HG02610 (cell line): Measurements from ENCODE around the gene ARL14.
A peak's percentile ranks its signal among the peaks of the same experiment; 100 is the strongest.

Experiments used
- ATAC-seq: cut with Tn5 transposase; IDR thresholded peaks from one replicate; pipeline ENCODE4 v1.9.1; 2021; ENCODE audit warnings: mild to moderate bottlenecking, moderate library complexity; ENCODE audit not compliant: unreplicated experiment

The ARL14 gene

GRCh38 chr3:160676547-160677303 is at the start of gene ARL14:
TSS of gene ARL14 (plus strand) at chr3:160677160. CDS start at chr3:160677347, 187 bp downstream.
- peak; percentile 81 for ATAC-seq

GRCh38 chr3:160629491-160629890 is 47.5 kb upstream of the ARL14 start:
- no peak for ATAC-seq

- no peak for ATAC-seq
These were observed 43.4 kb upstream of the ARL14 start for GRCh38 chr3:160633361-160634083.

GRCh38 chr3:160635213-160635612 is 41.7 kb upstream of the ARL14 start:
- no peak for ATAC-seq

GRCh38 chr3:160637086-160637485 is 39.9 kb upstream of the ARL14 start:
- no peak for ATAC-seq

GRCh38 chr3:160638184-160638583 is 38.8 kb upstream of the ARL14 start:
- ATAC-seq: no peak

GRCh38 chr3:160641665-160642309 is 35.2 kb upstream of the ARL14 start:
- no peak for ATAC-seq

- peak; percentile 76 for ATAC-seq
These were observed 33.0 kb upstream of the ARL14 start for GRCh38 chr3:160643994-160644393.

GRCh38 chr3:160644491-160644890 is 32.5 kb upstream of the ARL14 start:
- ATAC-seq: no peak

GRCh38 chr3:160648701-160649100 is 28.3 kb upstream of the ARL14 start:
- ATAC-seq: no peak

- no peak for ATAC-seq
These were observed 27.4 kb upstream of the ARL14 start for GRCh38 chr3:160649596-160649995.

GRCh38 chr3:160653512-160653911 is 23.4 kb upstream of the ARL14 start:
- ATAC-seq: no peak

GRCh38 chr3:160660902-160661301 is 16.1 kb upstream of the ARL14 start:
- no peak for ATAC-seq

GRCh38 chr3:160661660-160662059 is 15.3 kb upstream of the ARL14 start:
- ATAC-seq: peak; percentile 47

- ATAC-seq: no peak
These were observed 11.7 kb upstream of the ARL14 start for GRCh38 chr3:160665231-160665630.

GRCh38 chr3:160665784-160666526 is 11.0 kb upstream of the ARL14 start:
- peak; percentile 92 for ATAC-seq

GRCh38 chr3:160667452-160667851 is 9.5 kb upstream of the ARL14 start:
- ATAC-seq: no peak

GRCh38 chr3:160668454-160668853 is 8.5 kb upstream of the ARL14 start:
- ATAC-seq: no peak

GRCh38 chr3:160671231-160671630 is 5.7 kb upstream of the ARL14 start:
- ATAC-seq: peak; percentile 73

GRCh38 chr3:160671995-160672394 is 5.0 kb upstream of the ARL14 start:
- no peak for ATAC-seq

- ATAC-seq: no peak
These were observed 3.8 kb upstream of the ARL14 start for GRCh38 chr3:160673188-160673587.
